PC-9 (cell line): ENCODE measurements around the gene SMAD1. TPM values are rescaled to one million over a fixed set of nuclear protein-coding genes. Genes with fewer than 3 reads are reported as not detected.

Source experiments
- BruUV-seq: library from RNA; stranded (reverse); fragments of 400-500 nt; replicated peaks from 2 replicates; lab custom pipeline; 2021; lab: Mats Ljungman, UMichigan
- CTCF ChIA-PET: fragments of 300-600 bp; sonication (Branson Sonifier 250); formaldehyde crosslinking; loops from one replicate; lab custom pipeline; 2022; ENCODE audit warnings: antibody characterized with exemption; lab: Charles Lee
- POLR2A ChIA-PET: fragments of 300-600 bp; sonication (Branson Sonifier 250); formaldehyde crosslinking; loops from one replicate; lab custom pipeline; 2022; ENCODE audit warnings: antibody characterized with exemption; ENCODE audit not compliant: unreplicated experiment; lab: Charles Lee
- DNase-seq, 2 experiments: peaks; one replicate each; pipeline versions ENCODE4 v3.0.0 to v3.0.0-alpha.2; 2015 to 2022; ENCODE audit warnings: mixed read lengths in 1 of 2
- H2AFZ ChIP-seq: fragments of 200-600 bp; sonication (generic); 2 replicates; pipeline ENCODE4 v1.8.1; 2017; ENCODE audit warnings: antibody characterized with exemption
- H3F3A ChIP-seq: fragments of 200-600 bp; sonication (generic); 2 replicates; pipeline ENCODE4 v1.8.1; 2017; ENCODE audit warnings: antibody characterized with exemption, mild to moderate bottlenecking, low read depth; ENCODE audit not compliant: insufficient read depth
- H3K27ac ChIP-seq: fragments of 200-600 bp; sonication (generic); 2 replicates; pipeline ENCODE4 v1.6.1; 2016; ENCODE audit warnings: mixed run types
- H3K27me3 ChIP-seq: fragments of 200-600 bp; sonication (generic); 2 replicates; pipeline ENCODE4 v1.6.1; 2016; ENCODE audit warnings: low read depth, mixed run types; ENCODE audit not compliant: insufficient read depth
- H3K36me3 ChIP-seq: fragments of 200-600 bp; sonication (generic); 2 replicates; pipeline ENCODE4 v1.6.1; 2016; ENCODE audit warnings: low read depth, mixed run types
- H3K4me1 ChIP-seq: fragments of 200-600 bp; sonication (generic); replicated peaks from 2 replicates; pipeline ENCODE4 v1.6.1; 2016; ENCODE audit warnings: mixed run types; ENCODE audit not compliant: insufficient read depth
- H3K4me2 ChIP-seq: fragments of 200-600 bp; sonication (generic); 2 replicates; pipeline ENCODE4 v1.6.1; 2017; ENCODE audit warnings: mixed run types
- H3K4me3 ChIP-seq: fragments of 200-600 bp; sonication (generic); 2 replicates; pipeline ENCODE4 v1.6.1; 2016; ENCODE audit warnings: mixed run types
- H3K79me2 ChIP-seq: fragments of 200-600 bp; sonication (generic); 2 replicates; pipeline ENCODE4 v1.6.1; 2017; ENCODE audit warnings: low read depth, mixed run types
- H3K9me2 ChIP-seq: fragments of 200-600 bp; sonication (generic); 2 replicates; pipeline ENCODE4 v1.8.1; 2017; ENCODE audit warnings: mild to moderate bottlenecking; ENCODE audit not compliant: insufficient read depth
- H3K9me3 ChIP-seq: fragments of 200-600 bp; sonication (generic); 2 replicates; pipeline ENCODE4 v1.8.1; 2016; ENCODE audit warnings: low read depth; ENCODE audit not compliant: insufficient read depth
- H4K20me1 ChIP-seq: fragments of 200-600 bp; sonication (generic); 2 replicates; pipeline ENCODE4 v1.8.1; 2017; ENCODE audit not compliant: insufficient read depth
- EZH2 ChIP-seq: fragments of 200-600 bp; sonication (generic); IDR thresholded peaks from 2 replicates; pipeline ENCODE4 v1.8.0; 2017; ENCODE audit warnings: antibody characterized with exemption, low read depth
- intact Hi-C: fragments of 100-400 bp; cut with micrococcal nuclease; formaldehyde crosslinking; loops from one replicate; pipeline ENCODE4 v1.10.0; 2022; ENCODE audit not compliant: unreplicated experiment
- total RNA-seq: library from RNA; stranded (reverse); gene quantifications from 2 replicates; pipeline ENCODE4 v1.2.3, GENCODE V29; 2021
- TF ChIP-seq, protein P1 (sequence below): fragments of 200-600 bp; sonication (generic); conservative IDR thresholded peaks from 2 replicates; pipeline ENCODE4 v1.6.1; 2017; ENCODE audit warnings: mixed run types, antibody characterized with exemption, mild to moderate bottlenecking, moderate library complexity

The SMAD1 gene
- total RNA-seq, 1 experiment from 2014 or later = 15.1 TPM

DNA sequence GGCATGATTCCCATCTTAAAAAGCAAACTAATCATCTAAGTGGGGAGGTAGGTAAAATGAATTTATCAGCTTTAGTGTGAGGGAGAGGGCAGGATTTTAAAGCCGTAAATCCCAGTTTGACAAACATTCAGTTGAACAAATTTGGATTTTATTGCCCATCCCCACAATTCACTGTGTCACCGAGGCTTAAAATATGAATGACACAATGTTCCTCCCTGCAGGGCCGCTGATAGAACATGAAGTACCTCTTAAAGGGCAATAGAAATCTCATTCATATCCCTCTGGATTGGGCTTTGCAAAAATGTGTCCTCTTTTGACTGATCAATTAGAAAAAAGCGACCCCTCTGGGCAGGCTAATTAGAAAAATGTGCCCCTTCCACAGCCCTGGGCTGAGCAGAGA is 45.5 kb upstream of the SMAD1 start:
- no peaks in the 10 kb centered on the region for H3K36me3 ChIP-seq

DNA sequence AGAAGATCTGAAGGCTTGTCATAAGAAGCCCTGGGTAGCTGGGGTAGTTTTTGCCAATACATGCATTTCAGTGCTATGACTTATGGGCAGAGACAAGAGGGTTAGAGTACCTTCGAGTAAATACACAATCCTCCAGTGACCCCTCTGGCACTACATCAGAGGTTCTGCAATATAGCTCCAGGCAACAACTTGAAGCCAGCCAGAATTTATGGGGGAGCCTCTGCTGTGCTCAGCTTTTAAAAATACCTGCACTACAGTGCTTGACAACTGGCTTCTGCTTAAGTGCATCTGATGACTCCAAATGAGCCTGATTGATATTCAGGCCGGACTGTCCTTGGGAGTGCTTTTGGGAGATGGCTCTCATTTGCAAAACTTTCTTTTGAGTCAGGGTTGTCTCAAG is 44.9 kb upstream of the SMAD1 start:
- DNase-seq = peak in 1 of 2 experiments; percentile 37

More for the DNA sequence above, 45.5 kb upstream of the SMAD1 start:
- ChIA-PET POLR2A (no interaction called here), CTCF (no interaction called here)
- no peaks in the 10 kb centered on the region for H4K20me1 ChIP-seq
- no peak overlapping the region for H2AFZ ChIP-seq
- H3K27me3 ChIP-seq = no peaks in the 10 kb centered on the region
- no peak overlapping the region for H3K4me3 ChIP-seq
- H3K9me2 ChIP-seq = no peaks in the 10 kb centered on the region
- no peaks in the 10 kb centered on the region for H3K9me3 ChIP-seq
- TF ChIP-seq, protein P1, sequence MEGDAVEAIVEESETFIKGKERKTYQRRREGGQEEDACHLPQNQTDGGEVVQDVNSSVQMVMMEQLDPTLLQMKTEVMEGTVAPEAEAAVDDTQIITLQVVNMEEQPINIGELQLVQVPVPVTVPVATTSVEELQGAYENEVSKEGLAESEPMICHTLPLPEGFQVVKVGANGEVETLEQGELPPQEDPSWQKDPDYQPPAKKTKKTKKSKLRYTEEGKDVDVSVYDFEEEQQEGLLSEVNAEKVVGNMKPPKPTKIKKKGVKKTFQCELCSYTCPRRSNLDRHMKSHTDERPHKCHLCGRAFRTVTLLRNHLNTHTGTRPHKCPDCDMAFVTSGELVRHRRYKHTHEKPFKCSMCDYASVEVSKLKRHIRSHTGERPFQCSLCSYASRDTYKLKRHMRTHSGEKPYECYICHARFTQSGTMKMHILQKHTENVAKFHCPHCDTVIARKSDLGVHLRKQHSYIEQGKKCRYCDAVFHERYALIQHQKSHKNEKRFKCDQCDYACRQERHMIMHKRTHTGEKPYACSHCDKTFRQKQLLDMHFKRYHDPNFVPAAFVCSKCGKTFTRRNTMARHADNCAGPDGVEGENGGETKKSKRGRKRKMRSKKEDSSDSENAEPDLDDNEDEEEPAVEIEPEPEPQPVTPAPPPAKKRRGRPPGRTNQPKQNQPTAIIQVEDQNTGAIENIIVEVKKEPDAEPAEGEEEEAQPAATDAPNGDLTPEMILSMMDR = no peak
- TF ChIP-seq EZH2 = no peak
- H3K79me2 ChIP-seq = no peaks in the 10 kb centered on the region
- H3F3A ChIP-seq = no peaks in the 10 kb centered on the region
- intact Hi-C loops = no loop called here
- DNase-seq = no peak
- no TSS peak for BruUV-seq
- peaks cover 9% of the 10 kb centered on the region; the same call in 1 of the 2 replicates for H3K4me1 ChIP-seq
- H3K4me2 ChIP-seq = no peak overlapping the region
- H3K27ac ChIP-seq = no peak overlapping the region

DNA sequence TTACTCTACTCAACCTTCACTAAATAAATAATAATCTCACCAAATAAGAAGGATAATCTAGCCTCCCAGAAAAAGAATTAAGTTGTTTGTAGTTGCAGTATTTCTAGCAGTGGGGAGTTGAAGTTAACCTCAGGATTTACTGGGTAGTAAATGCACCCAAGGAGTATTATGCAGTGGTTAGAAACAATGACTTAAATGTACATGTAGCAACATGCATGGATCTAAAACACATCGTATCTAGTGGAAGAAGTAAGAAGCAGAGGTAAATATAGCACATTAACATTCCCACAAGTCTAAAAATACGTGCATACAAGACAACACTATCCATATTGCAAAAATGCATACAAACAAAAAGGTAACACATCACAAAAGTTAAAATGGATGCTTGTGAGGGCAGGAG is 44.2 kb upstream of the SMAD1 start:
- no peak overlapping the region for H3K4me2 ChIP-seq
- DNase-seq = no peak
- no peak overlapping the region for H3K4me3 ChIP-seq
- H3K79me2 ChIP-seq = no peaks in the 10 kb centered on the region
- ChIA-PET CTCF (interaction anchor here (0.7 kb wide), 1 partner anchor 204 kb away, joined by 3 read pairs; no protein-coding TSS in a partner anchor), POLR2A (no interaction called here)
- no peaks in the 10 kb centered on the region for H3F3A ChIP-seq
- no peaks in the 10 kb centered on the region for H4K20me1 ChIP-seq
- no peak overlapping the region for H2AFZ ChIP-seq
- no peaks in the 10 kb centered on the region for H3K9me3 ChIP-seq
- no peaks in the 10 kb centered on the region for H3K36me3 ChIP-seq
- intact Hi-C loops = no loop called here
- H3K9me2 ChIP-seq = no peaks in the 10 kb centered on the region
- H3K27ac ChIP-seq = no peak overlapping the region
- H3K27me3 ChIP-seq = no peaks in the 10 kb centered on the region
- H3K4me1 ChIP-seq = peaks cover 9% of the 10 kb centered on the region; the same call in 1 of the 2 replicates
- no TSS peak for BruUV-seq
- TF ChIP-seq EZH2 = no peak
- TF ChIP-seq, protein P1 = no peak

More for the DNA sequence above, 44.9 kb upstream of the SMAD1 start:
- ChIA-PET CTCF (interaction anchor here (0.7 kb wide), 1 partner anchor 203 kb away, joined by 3 read pairs; no protein-coding TSS in a partner anchor), POLR2A (no interaction called here)
- no peak overlapping the region for H3K27ac ChIP-seq
- no peaks in the 10 kb centered on the region for H3K79me2 ChIP-seq
- H3K4me1 ChIP-seq = peaks cover 9% of the 10 kb centered on the region; the same call in 1 of the 2 replicates
- TF ChIP-seq EZH2 = no peak
- TF ChIP-seq, protein P1 = no peak
- intact Hi-C loops = no loop called here
- no peaks in the 10 kb centered on the region for H3K9me2 ChIP-seq
- no peaks in the 10 kb centered on the region for H3K27me3 ChIP-seq
- no peaks in the 10 kb centered on the region for H4K20me1 ChIP-seq
- no peaks in the 10 kb centered on the region for H3K36me3 ChIP-seq
- no peaks in the 10 kb centered on the region for H3F3A ChIP-seq
- no peak overlapping the region for H2AFZ ChIP-seq
- H3K4me3 ChIP-seq = no peak overlapping the region
- BruUV-seq = no TSS peak
- no peaks in the 10 kb centered on the region for H3K9me3 ChIP-seq
- no peak overlapping the region for H3K4me2 ChIP-seq
